Measurements from ENCODE around the gene NCLN. TPM values are rescaled to one million over a fixed set of nuclear protein-coding genes. Genes with fewer than 3 reads are reported as not detected.

Gene NCLN
- total RNA-seq, 2 donors from 2014 or later: 29.4 to 40.4 TPM

- H3K27ac ChIP-seq: no peak overlapping the region
- TF ChIP-seq CTCF (IDR thresholded peaks at IDR 0.05): no peak
- no peak for DNase-seq (ENCODE audit: low spot score)
These were observed 53.6 kb downstream of the NCLN start for GRCh38 chr19:3239367-3239766.

GRCh38 chr19:3243819-3244700 is 58.3 kb downstream of the NCLN start:
- ATAC-seq (ENCODE audit: insufficient number of reproducible peaks, low FRiP score, low read depth) (no peak), DNase-seq (ENCODE audit: low spot score) (no peak)
- no peaks in the 10 kb centered on the region for H3K4me1 ChIP-seq (ENCODE audit: control insufficient read depth in 1 of 2, low read depth in 2 of 2)
- no peaks in the 10 kb centered on the region for H3K27me3 ChIP-seq (replicated peaks; ENCODE audit: insufficient read depth)
- no peak for TF ChIP-seq CTCF (IDR thresholded peaks at IDR 0.05)
- no peaks in the 10 kb centered on the region for H3K36me3 ChIP-seq
- H3K4me3 ChIP-seq: no peak overlapping the region
- no peak overlapping the region for H3K27ac ChIP-seq
- no peaks in the 10 kb centered on the region for H3K9me3 ChIP-seq

More at GRCh38 chr19:3239367-3239766, 53.6 kb downstream of the NCLN start:
- no peaks in the 10 kb centered on the region for H3K9me3 ChIP-seq
- H3K4me3 ChIP-seq: no peak overlapping the region
- ATAC-seq (ENCODE audit: insufficient number of reproducible peaks, low FRiP score, low read depth): no peak
- H3K36me3 ChIP-seq: no peaks in the 10 kb centered on the region
- H3K4me1 ChIP-seq (ENCODE audit: control insufficient read depth in 1 of 2, low read depth in 2 of 2): no peaks in the 10 kb centered on the region
- no peaks in the 10 kb centered on the region for H3K27me3 ChIP-seq (replicated peaks; ENCODE audit: insufficient read depth)

GRCh38 chr19:3245050-3245449 is 59.3 kb downstream of the NCLN start:
- Histone ChIP-seq H3K27ac (no peak overlapping the region), H3K4me1 (ENCODE audit: control insufficient read depth in 1 of 2, low read depth in 2 of 2) (no peaks in the 10 kb centered on the region), H3K9me3 (no peaks in the 10 kb centered on the region), H3K4me3 (no peak overlapping the region), H3K36me3 (no peaks in the 10 kb centered on the region), H3K27me3 (replicated peaks; ENCODE audit: insufficient read depth) (no peaks in the 10 kb centered on the region)
- ATAC-seq (ENCODE audit: insufficient number of reproducible peaks, low FRiP score, low read depth) (no peak), DNase-seq (ENCODE audit: low spot score) (no peak)
- no peak for TF ChIP-seq CTCF (IDR thresholded peaks at IDR 0.05)

GRCh38 chr19:3248728-3249326 is 63.1 kb downstream of the NCLN start:
- Histone ChIP-seq H3K27ac (no peak overlapping the region), H3K4me3 (no peak overlapping the region), H3K36me3 (no peaks in the 10 kb centered on the region), H3K27me3 (replicated peaks; ENCODE audit: insufficient read depth) (no peaks in the 10 kb centered on the region), H3K9me3 (peaks cover 7% of the 10 kb centered on the region), H3K4me1 (ENCODE audit: control insufficient read depth in 1 of 2, low read depth in 2 of 2) (no peaks in the 10 kb centered on the region)
- no peak for TF ChIP-seq CTCF (IDR thresholded peaks at IDR 0.05)
- ATAC-seq (ENCODE audit: insufficient number of reproducible peaks, low FRiP score, low read depth) (no peak), DNase-seq (ENCODE audit: low spot score) (no peak)

- no peak for TF ChIP-seq CTCF (IDR thresholded peaks at IDR 0.05)
- Histone ChIP-seq H3K27me3 (replicated peaks; ENCODE audit: insufficient read depth) (no peaks in the 10 kb centered on the region), H3K27ac (no peak overlapping the region), H3K9me3 (peaks cover 7% of the 10 kb centered on the region), H3K36me3 (no peaks in the 10 kb centered on the region), H3K4me3 (no peak overlapping the region), H3K4me1 (ENCODE audit: control insufficient read depth in 1 of 2, low read depth in 2 of 2) (no peaks in the 10 kb centered on the region)
- DNase-seq (ENCODE audit: low spot score): no peak
- ATAC-seq (ENCODE audit: insufficient number of reproducible peaks, low FRiP score, low read depth): no peak
These were observed 63.7 kb downstream of the NCLN start for GRCh38 chr19:3249408-3249807.
